GM19395 (cell line): ENCODE results near the gene NR2E1.

Experiments used
- ATAC-seq: cut with Tn5 transposase; IDR thresholded peaks from one replicate; pipeline ENCODE4 v1.9.1; 2021; ENCODE audit warnings: mild to moderate bottlenecking, moderate library complexity; ENCODE audit not compliant: unreplicated experiment

The NR2E1 gene

DNA sequence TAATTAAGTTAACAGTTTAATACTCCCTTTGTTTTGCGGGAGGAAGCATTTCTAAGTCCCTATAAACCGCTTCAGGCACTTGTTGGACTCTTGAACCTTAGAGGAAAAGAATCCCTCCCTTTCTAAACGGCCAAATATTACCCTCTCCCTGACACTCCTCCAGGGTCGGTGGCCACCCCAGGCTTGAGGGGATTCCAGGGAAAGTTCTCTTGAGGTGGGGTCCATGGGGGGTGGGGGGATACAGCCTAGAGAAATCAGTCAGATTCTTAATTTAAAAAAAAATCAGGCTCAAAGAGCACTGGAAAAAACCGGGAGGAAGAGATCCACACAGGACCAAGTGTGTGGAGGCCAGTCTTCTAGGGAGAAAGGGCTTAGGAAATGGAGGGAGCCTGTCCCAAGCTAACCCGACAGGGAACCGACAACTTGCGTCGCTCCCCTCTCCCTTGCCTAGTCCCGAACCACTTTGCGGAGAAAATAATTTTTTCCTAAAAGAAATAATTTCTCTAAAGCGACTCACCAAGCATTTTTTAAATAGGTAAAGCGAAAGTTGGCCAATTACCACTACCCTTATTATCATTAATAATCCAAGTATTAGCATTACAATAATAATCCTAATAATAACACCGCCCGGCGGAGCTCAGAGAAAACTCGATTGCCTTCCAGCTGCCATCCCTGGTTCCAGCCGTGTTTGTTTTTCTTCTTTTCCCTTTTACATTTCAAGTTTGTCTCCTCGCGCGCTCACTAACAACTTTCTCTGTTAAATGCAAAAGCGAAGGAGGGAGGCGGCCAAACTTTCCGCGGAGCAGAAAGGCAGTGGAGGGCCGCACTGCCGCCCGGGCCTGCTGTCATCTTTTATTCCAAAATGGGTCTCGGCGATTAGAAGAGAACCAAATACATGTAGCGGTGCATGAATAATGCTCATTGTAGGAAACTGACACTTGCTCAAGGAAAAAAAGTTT, 4.8 kb downstream of the NR2E1 start:
- no peak for ATAC-seq

DNA sequence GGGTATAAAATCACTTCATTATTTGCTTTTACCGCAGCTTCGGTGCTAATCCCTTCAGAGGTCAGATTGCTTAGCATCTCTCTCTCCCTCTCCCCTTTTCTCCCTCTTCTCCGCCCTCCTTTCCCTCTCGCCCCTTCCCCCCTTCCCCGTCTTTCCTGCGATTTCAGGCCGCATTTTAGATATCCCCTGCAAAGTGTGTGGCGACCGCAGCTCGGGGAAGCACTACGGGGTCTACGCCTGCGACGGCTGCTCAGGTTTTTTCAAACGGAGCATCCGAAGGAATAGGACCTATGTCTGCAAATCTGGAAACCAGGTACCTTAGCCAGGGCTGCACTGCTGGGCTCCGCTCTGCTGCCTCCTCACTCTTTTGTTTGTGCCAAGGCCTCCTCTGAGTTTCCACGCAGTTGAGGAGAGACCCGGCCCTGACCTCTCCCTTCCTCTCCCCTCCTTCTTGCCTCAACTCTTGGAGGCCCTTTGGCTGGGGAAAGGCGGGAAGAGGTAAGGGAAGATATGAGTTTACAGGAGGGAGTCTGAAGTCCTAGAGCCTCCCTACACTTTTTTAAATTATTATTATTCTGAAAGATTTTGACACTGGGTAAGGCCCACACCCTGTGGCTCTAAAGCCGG, 5.6 kb downstream of the NR2E1 start:
- ATAC-seq: no peak

DNA sequence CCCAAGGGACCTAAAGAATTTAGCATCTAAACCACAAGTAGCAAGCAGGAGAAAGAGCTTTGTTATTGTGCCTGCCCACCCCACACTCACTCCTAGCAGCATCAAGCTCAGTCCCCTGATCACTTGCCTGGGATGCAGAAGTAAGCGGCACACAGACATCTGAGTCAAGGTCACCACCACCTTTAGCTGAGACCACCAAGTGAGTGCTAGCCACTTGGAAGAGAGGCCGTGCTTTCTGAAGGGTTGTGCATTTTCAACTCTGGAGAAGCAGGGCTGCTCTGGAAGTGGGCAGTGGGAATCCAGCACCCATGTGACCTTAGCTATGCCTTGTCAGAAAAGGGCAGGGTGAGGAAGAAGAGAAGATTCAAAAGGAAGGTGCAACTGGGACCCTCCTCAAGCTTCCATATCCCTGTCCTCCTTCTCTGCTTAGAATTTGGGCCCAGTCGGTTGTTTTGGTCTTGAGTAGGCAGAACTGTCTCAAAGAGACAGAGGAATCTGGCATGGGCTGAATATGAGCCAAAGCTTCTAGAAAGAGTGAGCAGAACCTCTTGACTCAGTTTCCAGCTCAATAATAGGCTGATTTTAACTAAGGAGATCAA, 6.2 kb downstream of the NR2E1 start:
- no peak for ATAC-seq

DNA sequence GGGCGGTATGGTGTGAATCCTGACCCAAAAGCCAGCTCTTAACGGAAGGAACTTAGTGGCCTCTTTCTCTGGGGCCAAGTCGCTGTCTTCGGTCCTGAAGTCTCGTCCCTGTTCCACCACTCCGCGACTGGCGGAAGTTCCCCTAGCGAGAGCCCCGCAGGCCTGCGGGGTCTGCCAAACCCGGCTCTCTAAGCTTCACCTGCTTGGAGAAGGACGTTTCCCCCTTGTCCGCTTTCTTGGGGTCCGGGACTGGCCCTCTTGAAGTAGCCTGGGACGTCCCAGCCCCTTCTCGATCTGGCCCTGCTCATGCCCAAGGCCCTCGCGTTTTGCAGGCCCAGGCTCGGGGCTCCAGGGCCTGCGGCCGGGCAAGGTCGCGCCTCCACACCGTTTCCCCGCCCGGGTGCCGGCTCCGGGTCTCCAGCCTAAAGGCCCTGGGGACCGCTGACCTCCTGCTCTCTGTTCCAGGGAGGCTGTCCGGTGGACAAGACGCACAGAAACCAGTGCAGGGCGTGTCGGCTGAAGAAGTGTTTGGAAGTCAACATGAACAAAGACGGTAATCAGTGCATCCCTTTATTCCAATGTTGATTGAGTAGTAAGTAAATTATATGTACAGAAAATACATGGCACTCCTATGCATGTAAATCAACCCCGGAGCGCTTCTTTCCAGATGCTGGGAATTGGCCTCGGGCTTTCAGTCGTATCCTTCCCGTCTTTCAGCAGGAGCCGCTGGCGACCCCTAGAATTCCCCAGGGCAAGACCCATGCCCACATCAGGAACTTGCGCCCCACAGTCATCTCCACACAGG, 8.8 kb downstream of the NR2E1 start:
- ATAC-seq: no peak

DNA sequence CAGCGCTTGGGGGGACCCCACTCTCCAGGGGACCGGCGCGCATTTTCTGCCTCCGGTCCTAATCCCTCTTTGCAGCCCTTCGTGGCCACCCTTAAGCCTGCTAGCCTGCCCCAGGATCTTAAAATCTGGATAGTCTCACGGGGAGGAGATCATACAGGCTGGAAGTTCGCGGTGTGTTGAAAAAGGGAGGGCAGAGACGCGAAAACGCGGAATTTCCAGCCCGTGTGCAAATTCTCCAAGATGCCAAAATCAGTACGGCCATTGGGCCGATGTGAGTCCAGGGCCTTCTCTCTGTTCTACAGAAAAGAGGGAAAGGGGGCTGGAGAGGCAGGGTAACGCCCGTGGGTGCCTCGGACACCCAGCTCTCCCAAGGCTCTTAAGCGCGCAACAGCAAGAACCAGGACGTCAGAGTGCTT, 9.4 kb downstream of the NR2E1 start:
- ATAC-seq: no peak

DNA sequence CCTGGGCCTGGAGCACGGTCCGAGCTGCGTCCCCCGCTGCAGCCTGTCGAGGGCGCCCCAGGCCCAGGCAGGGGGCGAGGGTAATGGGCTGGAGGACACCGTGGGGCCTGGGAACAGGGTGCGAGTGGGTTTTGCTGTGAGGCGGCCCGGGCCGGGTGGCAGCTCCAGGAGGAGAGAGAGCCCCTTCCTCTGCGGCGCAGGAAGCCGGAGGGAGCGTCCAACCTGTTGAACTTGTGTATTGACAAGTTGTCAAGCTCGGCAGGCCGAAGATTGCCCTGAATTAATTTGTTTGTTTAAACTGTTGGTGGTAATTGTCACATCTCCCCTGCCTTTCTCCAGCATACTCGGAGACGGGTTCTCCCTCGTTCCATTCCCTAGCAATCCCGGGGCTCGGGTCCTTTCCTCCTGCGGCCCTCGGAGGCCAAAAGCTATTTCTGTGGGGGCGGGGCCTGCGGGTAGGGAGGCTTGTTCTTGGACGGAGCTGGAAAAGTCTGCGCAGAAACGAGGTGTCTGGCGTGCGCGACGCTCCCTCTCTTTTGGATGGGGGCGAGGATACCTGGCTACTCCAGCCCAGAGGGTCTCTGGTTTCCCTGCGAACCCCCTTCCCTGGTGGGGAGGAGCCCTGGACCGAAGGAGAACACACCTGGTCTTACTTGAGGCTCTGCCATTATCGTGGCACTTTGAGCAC, 9.9 kb downstream of the NR2E1 start:
- ATAC-seq: no peak

DNA sequence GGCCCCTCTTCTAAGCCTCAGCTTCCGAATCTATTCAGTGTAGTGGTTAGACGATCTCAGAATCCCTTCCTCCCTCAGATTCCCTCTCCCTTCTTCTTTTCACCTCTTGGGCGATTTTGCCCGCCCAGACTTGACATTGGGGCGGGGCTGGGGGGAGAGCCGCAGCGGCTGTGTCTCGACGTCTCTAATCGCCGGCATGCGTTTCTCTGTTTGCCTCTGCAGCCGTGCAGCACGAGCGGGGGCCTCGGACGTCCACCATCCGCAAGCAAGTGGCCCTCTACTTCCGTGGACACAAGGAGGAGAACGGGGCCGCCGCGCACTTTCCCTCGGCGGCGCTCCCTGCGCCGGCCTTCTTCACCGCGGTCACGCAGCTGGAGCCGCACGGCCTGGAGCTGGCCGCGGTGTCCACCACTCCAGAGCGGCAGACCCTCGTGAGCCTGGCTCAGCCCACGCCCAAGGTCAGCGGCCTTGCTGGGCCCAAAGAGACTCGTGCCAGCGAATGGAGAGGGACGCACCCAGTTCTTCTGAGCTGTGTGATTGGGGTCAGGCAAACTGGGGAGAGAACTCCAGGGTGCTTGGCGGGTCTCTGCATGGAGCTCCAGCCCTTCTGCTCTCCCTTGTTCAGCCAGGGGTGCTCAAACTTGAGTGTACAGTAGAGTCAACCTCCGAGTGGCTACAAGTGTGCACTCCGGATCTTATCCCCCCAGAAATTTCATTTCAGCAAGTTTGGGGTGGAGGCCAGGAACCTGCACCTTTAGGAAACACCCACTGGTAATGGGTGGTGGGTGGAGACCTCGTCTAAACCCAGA, 10.7 kb downstream of the NR2E1 start:
- no peak for ATAC-seq

DNA sequence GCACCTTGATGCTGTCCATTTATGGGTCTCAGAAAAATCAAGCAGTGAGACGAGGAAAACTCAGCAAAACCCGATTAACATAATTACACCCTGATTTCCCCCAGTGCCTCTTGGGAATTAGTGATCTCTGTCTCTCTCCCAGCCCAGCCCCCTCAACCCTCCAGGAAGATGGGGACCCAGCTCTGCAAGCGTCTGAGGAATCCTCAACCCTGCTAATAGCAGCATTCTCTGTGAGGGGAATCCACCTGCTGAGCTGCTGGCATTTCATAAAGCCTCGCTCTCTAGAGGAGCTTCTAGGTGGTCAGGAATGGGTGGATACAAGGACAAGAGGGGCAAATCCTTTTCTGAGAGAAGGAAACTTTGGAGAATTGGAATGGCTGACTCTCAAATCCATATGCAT, 13.9 kb downstream of the NR2E1 start:
- no peak for ATAC-seq

DNA sequence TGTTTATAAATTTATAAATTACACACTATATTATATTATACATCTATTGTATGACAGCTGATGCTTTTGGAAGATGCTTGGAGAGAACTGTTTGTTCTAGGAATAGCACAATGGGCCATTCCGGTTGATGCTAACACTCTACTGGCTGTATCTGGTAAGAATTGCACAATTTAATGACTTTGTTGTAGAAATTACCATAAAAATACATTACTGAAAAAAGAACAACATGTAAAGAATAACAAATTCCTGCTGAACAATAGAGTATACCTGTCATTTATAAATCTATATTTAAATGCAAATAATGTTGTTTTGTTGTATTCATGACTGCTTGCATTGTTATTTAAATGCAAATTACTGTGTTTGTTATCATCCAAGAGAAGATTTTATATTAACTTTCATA, 14.4 kb downstream of the NR2E1 start:
- ATAC-seq: no peak

DNA sequence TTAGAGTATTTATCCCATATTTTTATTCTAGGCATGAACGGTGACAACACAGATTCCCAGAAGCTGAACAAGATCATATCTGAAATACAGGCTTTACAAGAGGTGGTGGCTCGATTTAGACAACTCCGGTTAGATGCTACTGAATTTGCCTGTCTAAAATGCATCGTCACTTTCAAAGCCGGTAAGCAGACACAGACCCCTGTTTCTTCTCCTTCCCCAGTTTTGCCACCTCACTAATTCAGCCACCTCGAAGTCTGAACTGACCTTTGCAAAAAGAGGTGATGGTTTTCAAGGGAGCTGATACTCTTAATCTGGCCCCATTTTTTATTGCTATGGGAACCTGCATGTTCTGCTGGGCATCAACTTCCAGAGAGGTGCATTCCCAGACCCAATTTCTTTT, 15.0 kb downstream of the NR2E1 start:
- ATAC-seq: no peak

DNA sequence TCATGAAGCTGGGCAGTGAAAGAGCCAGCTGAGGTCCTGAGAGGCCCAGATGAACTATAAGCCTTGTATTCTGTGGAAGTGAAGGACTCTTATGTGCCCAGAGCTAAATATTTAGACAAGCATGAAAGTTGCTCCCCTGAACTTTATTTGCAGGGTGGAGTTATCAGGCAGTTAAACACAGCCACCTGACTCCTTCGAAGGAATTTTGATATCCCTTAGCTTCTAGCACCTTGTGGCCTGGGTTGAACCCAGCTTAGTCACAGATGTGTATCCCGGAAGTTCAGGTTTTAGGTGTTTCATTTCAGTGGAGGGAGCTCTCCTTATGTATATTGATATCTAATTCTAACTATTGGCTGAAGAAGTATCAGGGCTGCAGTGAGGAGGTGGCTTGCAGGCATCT, 20.4 kb downstream of the NR2E1 start:
- ATAC-seq: no peak

DNA sequence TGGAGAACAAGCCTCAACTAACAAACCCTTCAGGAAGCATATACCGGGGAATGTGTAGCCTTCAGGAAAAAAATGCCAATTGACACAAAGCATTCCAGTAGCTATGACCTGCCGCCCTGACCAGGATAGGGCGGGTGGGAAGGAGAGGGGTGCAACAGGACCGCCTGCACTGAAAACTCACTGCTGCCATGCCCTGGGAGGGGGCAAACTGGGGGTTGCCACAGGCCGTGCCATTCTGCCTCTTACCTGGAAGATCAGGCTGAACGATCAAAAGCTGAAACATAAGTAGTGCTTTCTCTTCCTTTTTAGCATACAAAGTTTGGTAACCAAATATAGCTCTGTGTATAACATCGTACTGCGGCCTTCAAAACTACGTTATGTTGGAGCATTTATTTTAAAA, 21.7 kb downstream of the NR2E1 start:
- ATAC-seq: no peak

DNA sequence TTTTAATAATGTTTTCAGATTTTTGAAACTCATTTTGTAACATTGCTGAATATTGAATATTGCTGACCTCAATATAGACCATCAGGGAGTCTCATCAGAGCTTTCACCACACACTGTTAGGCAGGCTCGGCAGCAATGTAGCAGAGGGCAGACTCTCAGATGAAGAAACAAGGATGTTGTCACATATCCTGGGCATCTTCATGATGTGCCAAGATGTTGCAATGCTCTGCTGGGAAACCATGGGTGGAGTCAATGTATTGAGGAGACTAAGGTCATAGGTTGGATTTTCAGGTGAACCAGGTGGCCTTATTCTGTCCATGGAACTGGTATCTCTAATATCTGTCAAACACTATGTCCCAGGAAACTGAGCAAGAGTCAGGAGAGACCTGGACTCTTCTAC, 27.3 kb downstream of the NR2E1 start:
- ATAC-seq: no peak

DNA sequence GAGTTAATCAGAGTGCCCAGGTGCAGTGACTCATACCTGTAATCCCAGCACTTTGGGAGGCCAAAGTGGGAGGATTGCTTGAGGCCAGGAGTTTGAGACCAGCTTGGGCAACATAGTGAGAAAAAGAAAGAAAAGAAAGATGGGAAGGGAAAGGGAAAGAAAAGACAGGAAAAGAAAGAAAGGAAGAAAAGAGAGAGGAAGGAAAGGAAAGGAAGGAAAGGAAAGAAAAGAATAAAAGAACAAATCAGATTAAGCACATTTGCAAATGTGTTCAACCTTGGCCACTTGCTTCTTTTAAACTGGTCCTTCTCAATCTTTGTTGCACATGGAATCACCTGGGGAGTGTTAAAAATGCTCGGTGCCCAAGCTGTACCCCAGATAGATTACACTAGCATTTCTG, 28.0 kb downstream of the NR2E1 start:
- no peak for ATAC-seq

DNA sequence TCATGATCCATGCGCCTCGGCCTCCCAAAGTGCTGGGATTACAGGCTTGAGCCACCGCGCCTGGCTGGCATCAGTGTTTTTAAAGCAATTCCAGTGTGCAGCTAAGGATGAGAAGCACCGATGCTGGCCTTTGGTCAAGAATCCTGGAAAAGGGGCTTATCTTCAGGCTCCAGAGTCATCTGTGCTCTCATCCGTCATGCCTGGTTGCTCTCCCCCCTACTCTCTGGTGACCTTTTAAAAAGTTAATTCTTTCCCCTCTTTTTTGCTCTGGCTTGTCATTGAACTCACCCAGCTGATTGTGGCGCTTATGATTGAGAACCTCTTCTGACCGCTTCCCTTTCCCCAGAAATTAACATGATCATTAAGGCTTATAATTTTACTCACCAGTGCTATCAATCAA, 28.7 kb downstream of the NR2E1 start:
- no peak for ATAC-seq

DNA sequence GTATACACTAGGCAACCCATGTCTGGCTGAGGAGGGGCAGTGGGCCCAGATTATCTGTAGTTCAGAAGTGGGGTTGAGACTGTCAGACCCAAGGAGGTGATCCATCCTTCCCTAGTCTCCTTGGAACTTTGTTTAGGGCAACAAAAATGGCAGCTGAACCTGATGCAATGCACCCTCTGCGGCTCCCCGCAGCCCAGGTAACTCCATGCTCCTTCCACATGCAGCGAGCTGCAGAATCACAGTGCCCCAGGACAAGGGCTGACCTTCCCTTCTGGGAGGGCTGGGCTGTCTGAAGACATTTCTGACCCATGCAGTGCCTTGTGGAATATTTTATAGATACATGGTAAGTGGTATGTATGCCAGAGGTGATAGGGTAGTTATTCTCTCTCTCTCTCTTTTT, 29.4 kb downstream of the NR2E1 start:
- no peak for ATAC-seq

DNA sequence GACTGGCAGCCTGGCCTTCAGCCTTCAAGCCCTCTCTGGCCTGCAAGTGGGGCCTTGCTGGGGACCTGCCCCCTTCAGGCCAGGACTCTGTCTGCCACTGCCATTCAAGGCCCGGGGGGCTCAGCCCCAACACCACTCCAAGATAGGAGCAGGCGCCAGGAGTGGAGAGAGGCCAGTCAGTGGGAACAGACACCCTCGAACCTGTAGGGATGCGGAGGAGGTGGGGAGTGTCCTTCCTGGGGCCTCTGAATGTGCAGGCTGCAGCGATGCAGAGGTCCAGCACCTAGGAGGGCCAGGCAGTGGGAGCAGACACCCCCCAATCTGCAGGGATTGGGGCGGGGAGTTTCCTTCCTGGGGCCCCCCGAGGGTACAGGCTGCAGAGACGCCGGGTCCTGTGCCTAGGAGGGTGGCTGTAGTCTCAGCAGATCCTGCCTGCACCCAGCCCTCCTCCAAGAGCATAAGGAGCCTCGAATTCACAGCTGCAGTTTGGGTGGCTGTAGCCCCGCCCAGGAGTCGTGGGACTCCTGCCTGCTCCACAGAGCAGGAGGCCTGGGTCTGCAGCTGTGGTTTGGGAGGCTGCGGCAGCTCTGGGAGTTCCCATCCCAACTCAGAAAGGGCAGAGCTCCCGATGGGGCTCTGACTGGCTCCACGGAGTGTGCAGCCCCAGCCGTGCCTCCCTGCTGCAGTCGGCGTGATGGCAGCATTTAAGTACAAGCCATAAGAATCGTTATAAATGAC, 33.1 kb downstream of the NR2E1 start:
- ATAC-seq: no peak

DNA sequence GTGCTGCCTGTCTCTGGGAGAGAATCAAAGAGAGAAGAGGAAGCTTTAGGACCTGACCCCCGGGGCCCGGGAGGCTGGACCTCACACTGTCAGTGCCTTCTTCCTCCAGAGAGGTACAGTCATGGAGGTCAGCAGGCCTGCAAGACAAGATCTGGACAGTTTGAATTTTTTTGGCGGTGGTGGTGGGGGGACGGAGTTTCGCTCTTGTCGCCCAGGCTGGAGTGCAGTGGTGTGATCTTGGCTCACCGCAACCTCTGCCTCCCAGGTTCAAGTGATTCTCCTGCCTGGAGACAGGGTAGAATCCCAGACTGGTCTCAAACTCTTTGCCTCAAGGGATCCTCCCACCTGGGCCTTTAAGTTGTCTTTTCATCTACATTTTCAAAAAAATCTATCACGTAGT, 34.4 kb downstream of the NR2E1 start:
- ATAC-seq: no peak

DNA sequence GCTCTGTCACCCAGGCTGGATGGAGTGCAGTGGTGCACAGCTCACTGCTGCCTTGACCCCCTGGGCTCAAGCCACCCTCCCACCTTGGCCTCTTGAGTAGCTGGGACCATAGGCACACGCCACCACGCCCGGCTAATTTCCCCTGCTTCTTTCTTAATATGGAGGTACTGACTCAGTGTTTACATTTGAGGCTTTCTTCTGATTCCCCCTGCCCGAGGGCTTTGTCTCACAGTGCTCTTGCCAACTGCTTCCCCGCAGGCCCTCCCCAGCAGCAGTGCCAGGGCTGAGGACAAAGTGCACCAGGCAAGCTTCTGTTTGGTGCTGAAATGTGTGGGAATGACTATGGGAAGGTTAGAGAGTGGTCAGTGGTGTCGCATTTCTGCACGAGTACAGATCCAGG, 34.8 kb downstream of the NR2E1 start:
- ATAC-seq: no peak
